Thoracic aorta (tissue), 2 donors: Measurements from ENCODE around the gene CYP4F8. TPM values are rescaled to one million over a fixed set of nuclear protein-coding genes. Genes with fewer than 3 reads are reported as not detected.
"Not testable (repeated sequence)": the region's sequence is repeated elsewhere in the genome, so short reads cannot be mapped to it uniquely, and the experiment has no call there.

Experiments used
- ATAC-seq: fragments of 150-250 bp; one replicate; pipeline ENCODE4 v1.8.0; 2017; ENCODE audit warnings: low read depth; ENCODE audit not compliant: insufficient number of reproducible peaks, low FRiP score
- DNase-seq: peaks from one replicate; pipeline ENCODE4 v3.0.0-alpha.2; 2020; ENCODE audit warnings: low spot score
- H3K27ac ChIP-seq, 2 donors: fragments of 200-600 bp; sonication (generic); 1 replicate in 1 of 2; 2 replicates in 1 of 2; pipeline ENCODE4 v1.5.1; 2016; ENCODE audit warnings: mild to moderate bottlenecking in 2 of 2, moderate library complexity in 2 of 2
- H3K27me3 ChIP-seq: fragments of 200-600 bp; sonication (generic); replicated peaks from 2 replicates; pipeline ENCODE4 v1.6.0; 2016; ENCODE audit warnings: mild to moderate bottlenecking; ENCODE audit not compliant: insufficient read depth
- H3K36me3 ChIP-seq: fragments of 200-600 bp; sonication (generic); one replicate; pipeline ENCODE4 v1.5.1; 2016
- H3K4me1 ChIP-seq, 2 donors: fragments of 200-600 bp; sonication (generic); 1 replicate in 1 of 2; 2 replicates in 1 of 2; pipeline versions ENCODE4 v1.5.1 to v1.6.0; 2016; ENCODE audit warnings: low read depth in 2 of 2, mild to moderate bottlenecking in 1 of 2; ENCODE audit not compliant: control insufficient read depth in 1 of 2
- H3K4me3 ChIP-seq: fragments of 200-600 bp; sonication (generic); 2 replicates; pipeline ENCODE4 v1.5.1; 2016; ENCODE audit warnings: mild to moderate bottlenecking
- H3K9me3 ChIP-seq: fragments of 200-600 bp; sonication (generic); 2 replicates; pipeline ENCODE4 v1.5.1; 2016
- total RNA-seq, 2 donors: library from RNA; depleted of rRNA; stranded (reverse); fragments of >200 nt; gene quantifications; one replicate each; pipeline versions ENCODE4 v1.1.0 to v1.2.3, GENCODE V29; 2016
- TF ChIP-seq, protein P1 (sequence below): fragments of 200-600 bp; sonication (generic); IDR thresholded peaks from one replicate; pipeline ENCODE4 v1.5.1; 2019; ENCODE audit warnings: antibody characterized with exemption

CYP4F8 gene
- total RNA-seq, 2 donors from 2014 or later, result not detected

DNA sequence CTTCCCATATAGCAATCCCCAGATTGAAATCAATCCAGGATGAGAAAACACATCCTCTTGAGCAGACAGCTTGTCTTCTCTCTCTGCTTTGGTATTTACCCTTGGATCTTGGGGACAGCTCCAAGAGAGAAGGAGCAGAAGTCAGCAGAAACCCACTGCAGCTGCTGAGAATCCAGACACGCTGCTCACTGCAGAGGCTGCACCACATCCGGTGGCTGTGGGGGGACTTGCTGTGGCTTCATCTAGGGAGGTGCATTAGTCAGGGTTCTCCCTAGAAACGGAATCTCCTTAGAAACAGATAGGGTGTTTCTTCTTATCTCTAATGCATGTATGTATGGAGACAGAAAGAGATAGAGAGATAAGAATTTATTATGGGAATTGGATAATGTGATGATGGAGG, 60.5 kb downstream of the CYP4F8 start:
- no peaks in the 10 kb centered on the region for H3K9me3 ChIP-seq
- TF ChIP-seq, protein P1, sequence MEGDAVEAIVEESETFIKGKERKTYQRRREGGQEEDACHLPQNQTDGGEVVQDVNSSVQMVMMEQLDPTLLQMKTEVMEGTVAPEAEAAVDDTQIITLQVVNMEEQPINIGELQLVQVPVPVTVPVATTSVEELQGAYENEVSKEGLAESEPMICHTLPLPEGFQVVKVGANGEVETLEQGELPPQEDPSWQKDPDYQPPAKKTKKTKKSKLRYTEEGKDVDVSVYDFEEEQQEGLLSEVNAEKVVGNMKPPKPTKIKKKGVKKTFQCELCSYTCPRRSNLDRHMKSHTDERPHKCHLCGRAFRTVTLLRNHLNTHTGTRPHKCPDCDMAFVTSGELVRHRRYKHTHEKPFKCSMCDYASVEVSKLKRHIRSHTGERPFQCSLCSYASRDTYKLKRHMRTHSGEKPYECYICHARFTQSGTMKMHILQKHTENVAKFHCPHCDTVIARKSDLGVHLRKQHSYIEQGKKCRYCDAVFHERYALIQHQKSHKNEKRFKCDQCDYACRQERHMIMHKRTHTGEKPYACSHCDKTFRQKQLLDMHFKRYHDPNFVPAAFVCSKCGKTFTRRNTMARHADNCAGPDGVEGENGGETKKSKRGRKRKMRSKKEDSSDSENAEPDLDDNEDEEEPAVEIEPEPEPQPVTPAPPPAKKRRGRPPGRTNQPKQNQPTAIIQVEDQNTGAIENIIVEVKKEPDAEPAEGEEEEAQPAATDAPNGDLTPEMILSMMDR, result no peak
- no peaks in the 10 kb centered on the region for H3K27me3 ChIP-seq
- DNase-seq (no peak), ATAC-seq (no peak)
- H3K36me3 ChIP-seq, result no peaks in the 10 kb centered on the region
- no peak overlapping the region for H3K27ac ChIP-seq
- H3K4me3 ChIP-seq, result no peak overlapping the region
- peaks cover 0 to 14% of the 10 kb centered on the region in 2 donors for H3K4me1 ChIP-seq

DNA sequence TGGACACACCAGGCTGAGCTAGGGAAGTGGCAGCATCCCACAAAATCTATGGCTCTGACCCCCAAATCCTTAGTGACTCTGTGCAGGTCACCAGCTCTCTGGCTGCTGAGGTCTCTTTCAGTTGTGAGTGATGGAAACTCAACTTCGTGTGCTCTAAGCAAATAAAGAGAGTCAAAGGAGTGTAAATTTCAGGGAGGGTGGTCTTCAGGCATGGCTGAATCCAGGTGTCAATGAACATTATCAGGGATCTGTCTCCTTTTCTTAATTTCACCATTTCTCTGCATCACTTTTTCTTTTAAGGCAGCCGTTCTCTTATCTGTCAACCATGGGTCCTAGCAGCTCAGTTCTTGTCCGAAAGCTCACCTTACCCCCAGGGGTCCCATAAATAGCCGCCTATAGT, 64.1 kb downstream of the CYP4F8 start:
- Histone ChIP-seq H3K4me3 (no peak overlapping the region), H3K9me3 (no peaks in the 10 kb centered on the region), H3K4me1 (no peaks in the 10 kb centered on the region), H3K27me3 (no peaks in the 10 kb centered on the region), H3K36me3 (no peaks in the 10 kb centered on the region), H3K27ac (no peak overlapping the region)
- TF ChIP-seq, protein P1, result no peak
- DNase-seq, result no peak
- no peak for ATAC-seq

DNA sequence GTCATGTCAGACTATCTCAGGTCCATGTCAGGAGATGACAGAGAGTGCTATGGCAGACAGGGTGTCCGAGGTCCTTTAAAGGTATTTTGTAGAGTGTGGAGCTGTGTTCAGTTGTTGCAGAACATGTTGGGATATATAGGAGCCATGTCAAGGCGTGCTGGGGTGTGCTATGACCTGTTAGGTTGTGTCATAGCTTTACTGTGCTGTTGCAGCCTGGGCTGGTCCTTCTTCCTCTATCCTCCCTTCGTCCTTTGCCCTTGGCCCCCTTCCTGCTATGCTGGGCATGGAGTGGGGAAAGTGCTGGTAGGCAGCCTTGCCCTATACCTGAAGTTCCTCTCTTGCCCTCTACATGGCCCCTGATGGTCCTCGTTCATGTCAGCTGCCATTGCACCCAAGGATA, 64.8 kb downstream of the CYP4F8 start:
- not testable (repeated sequence) for H3K36me3 ChIP-seq, ATAC-seq, H3K4me3 ChIP-seq, DNase-seq, H3K27me3 ChIP-seq, H3K4me1 ChIP-seq, H3K9me3 ChIP-seq, H3K27ac ChIP-seq

Other genes starting within 250 kb of the CYP4F8 start
- 10 to 100 TPM; 18.7 to 54.9 TPM for gene AKAP8, start 235.4 kb upstream of the CYP4F8 start, total RNA-seq
- gene AKAP8L, start 196.2 kb upstream of the CYP4F8 start, total RNA-seq, result 100 to 1,000 TPM; 163 to 247 TPM
- gene WIZ, start 165.3 kb upstream of the CYP4F8 start, total RNA-seq, result 10 to 100 TPM; 37.8 to 45.3 TPM
- gene RASAL3, start 150.7 kb upstream of the CYP4F8 start, total RNA-seq, result 1 to 10 TPM; 4.1 to 5.1 TPM
- gene PGLYRP2, start 135.7 kb upstream of the CYP4F8 start, total RNA-seq, result not detected
- not detected for gene CYP4F22, start 106.7 kb upstream of the CYP4F8 start, total RNA-seq
- 1 to 10 TPM in 1 of 2 donors, not detected in 1; 1.4 TPM for gene CYP4F3, start 25.7 kb downstream of the CYP4F8 start, total RNA-seq
- 1 to 10 TPM; 4.6 to 4.7 TPM for gene CYP4F12, start 57.9 kb downstream of the CYP4F8 start, total RNA-seq
- gene OR10H2, start 112.8 kb downstream of the CYP4F8 start, total RNA-seq, result not detected
- not detected for gene OR10H3, start 122.8 kb downstream of the CYP4F8 start, total RNA-seq
- gene OR10H5, start 172.4 kb downstream of the CYP4F8 start, total RNA-seq, result not detected
- gene OR10H1, start 200.4 kb downstream of the CYP4F8 start, total RNA-seq, result not detected